HL-60/S4 treated with retinoic acid at 250 ng/mL for 4 days and 3 days (cell line): Measurements from ENCODE around the gene APLN.

Source experiments
- in situ Hi-C: fragments of 300-500 bp; cut with MboI; formaldehyde crosslinking; loops from 2 replicates; pipeline ENCODE4 v1.7.0; 2022; ENCODE audit warnings: low sequenced_read_pairs

The APLN gene, protein sequence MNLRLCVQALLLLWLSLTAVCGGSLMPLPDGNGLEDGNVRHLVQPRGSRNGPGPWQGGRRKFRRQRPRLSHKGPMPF

DNA sequence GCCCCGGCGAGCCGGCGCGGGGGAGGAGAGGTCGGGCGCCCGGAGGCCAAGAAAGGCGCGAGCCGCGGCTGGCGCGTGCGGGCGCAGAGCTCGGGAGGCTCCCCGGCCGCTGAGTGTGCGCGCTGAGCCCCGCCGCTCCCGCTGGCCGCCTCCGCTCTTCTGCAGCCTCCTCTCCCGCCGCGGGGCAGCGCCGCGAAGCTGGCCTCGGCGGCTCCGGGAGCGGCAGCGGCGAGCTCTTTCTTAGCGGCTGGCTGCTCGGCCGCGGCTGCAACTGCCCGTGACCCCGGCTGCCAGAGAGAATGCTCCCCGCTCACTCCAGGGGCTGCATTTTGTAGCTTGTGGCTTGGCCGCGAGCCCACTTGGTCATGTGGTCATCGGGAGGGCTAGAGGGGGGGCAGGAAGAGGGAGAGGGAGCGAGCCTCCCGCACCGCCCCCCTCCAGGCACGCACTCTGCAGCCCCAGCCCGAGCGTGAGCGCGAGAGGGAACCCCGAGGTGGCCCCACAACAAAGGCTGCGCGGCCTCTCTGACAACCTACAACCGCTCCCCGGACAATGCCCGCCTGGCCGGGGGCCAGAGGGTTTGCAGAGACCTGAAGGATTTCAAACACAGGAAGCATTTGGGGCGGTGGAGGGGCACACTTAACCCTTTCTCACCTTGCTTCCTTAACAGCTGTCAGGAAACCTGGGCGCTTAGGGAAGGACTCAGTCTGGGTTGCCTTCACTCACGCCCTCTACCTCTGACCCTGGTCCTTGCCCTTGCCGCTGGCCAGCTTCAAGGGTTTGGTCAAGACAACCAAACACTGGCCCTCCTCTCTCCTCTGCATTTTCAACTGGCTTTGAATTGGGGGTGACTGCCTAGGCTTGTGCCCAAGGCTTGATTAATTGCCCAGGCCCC is at the start of gene APLN:
Gene APLN, minus strand, starts transcription at position 305 of the 895 bp plus-strand sequence. CDS start 326 bp downstream, outside the sequence.
- in situ Hi-C loops, result no loop called here

DNA sequence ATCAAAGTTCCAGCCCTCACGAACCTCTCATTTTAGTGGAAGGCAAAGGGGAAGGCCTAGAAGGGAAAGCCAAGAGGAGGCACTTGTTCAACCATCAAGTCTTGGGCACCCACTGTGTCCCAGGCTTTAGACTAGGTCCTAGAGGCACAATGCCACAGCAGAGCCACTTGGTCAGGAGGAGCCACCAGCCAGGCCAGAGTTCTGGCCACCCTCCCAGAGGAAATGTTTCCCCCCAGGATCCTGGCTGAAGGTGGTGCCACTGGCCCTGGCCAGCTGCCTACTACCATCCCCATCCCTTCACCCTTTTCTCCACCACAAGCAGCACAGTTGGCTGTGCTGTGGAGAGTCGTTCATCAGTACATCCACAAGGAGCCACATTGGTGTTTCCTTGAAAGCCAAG is 49.7 kb upstream of the APLN start:
- in situ Hi-C loops, result no loop called here

DNA sequence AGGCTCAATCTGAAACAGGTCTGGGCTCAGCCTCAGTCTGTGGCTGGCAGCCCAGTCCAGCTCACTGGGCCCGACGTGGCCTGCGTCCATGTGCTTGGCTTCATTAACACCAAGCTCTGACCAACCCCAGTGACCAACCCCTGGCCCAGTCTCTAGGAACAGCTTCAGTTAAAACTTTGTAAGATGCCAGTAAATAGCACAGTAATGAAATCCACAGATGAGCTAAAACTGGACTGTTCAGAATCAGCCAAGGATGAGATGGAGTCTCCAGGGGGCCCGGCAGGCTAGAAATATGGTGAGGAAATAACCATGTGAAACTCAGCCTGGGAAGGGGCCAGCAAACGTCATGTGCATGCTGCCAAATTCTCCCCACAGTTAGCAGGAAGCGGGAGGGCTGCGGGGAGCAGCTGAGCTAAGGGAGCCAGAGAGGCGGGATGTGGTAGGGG is 46.9 kb upstream of the APLN start:
- in situ Hi-C loops, result no loop called here

DNA sequence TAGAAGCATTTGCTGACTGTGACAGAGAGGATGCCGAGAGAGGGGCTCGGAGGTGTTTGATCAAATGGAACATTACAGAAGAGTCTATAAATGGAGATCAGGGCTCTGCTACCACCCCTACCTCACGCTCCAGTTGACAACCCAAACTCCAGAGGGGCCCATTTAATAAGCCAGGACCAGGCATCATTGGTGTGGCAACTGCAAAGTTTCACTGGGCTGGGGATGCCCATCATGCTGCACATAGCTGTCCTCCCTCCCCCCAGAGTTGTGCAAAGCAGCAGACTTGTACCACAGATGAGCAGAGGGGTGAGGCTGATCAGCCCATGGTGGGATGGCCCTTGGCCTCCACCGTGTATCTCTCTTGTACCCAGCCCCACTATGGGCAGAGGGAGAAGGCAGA is 45.8 kb upstream of the APLN start:
- in situ Hi-C loops, result no loop called here

DNA sequence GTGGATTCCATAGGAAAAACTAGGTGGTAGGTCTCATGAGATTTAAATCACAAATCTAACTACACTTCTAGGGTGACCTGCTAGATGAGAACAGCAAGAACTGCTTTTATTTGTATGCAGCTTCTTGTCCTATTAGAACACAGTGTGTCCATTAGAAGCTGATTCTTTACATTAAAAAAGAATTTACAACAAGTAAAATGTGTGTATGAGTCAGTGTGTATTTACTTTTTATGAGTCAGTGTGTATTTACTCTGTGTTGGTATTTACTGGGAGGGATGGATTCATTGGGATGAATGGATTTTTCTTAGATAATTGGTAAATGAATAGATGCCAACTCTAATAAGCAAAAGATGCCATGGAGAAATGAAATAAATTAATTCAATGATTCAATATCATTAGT is 43.4 kb upstream of the APLN start:
- in situ Hi-C loops, result no loop called here

DNA sequence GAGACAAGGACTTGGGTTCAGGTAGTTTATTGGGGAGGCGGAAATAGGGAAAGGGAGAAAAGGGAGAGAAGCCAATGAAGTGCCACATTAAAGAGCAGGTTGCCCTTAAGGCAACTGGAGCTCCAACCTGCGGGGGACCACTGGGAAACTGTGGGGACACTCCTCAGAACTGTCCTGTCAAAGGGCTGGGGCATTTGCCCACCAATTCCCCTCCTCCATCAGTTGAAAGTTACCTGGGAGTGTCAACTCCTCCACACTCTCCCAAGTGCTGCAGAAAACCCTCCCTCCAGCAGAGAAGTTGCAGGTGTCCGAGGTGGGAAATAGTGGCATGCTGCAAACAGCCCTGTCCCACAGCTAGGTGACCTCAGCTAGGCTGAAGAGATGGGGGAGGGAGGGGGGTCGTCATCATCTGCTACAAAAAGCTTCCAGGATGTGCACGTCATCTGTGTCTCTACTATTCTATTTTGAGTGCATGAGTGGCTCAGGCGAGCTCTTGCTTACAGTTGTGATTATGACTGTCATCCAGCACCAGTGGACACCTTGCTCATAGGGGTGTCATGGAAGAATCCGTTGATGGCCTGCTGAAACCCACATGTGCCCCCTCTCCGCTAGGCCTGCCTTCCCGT is 42.6 kb upstream of the APLN start:
- in situ Hi-C loops, result no loop called here

DNA sequence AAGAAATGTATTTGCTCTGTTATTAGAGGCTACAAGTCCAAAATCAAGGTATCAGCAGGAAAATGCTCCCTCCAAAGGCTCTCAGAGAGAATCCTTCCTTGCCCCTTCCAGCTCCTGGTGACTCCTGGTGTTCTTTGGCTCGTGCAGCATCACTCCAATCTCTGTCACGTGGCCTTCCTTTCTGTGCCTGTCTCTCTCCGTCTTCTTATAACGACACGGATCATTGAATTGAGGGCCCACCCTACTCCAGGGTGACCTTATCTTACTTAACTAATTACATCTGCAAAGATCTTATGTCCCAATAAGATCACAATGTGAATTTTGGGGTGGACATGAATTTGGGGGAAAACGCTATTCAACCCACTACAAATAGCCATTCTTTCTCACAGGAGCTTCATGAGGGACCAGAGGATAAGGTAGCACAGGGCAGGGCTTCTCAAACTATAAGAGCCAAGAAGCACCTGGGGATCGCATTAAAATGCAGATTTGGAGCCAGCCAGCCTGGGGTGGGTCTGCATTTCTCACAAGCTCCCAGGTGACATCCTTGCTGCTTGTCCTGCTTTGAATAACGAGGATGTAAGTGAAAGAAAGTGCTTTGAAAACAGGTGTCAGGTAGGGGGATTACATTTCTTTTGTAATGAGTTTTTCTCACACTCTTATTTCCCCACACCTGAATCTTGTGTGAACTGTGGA is 41.9 kb upstream of the APLN start:
- in situ Hi-C loops, result no loop called here

DNA sequence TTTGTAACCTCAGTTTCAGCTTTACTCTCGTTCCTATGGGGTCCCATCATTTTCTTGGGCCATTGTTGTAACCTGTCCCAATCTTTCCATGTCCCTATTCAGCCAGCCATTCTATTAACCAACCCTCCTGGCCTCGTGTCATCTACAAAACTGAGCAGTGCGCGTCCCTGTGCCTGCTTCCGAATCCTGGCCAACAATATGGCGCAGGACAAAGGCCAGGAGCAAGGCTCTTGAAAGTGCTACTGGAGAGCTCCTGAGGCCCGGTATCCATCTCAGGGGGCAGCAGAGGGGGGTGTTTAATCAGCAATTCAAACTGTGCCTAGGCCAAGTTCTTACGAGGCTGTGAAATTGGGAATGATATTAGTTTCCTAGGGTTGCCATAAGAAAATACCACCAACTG is 41.2 kb upstream of the APLN start:
- in situ Hi-C loops, result no loop called here

DNA sequence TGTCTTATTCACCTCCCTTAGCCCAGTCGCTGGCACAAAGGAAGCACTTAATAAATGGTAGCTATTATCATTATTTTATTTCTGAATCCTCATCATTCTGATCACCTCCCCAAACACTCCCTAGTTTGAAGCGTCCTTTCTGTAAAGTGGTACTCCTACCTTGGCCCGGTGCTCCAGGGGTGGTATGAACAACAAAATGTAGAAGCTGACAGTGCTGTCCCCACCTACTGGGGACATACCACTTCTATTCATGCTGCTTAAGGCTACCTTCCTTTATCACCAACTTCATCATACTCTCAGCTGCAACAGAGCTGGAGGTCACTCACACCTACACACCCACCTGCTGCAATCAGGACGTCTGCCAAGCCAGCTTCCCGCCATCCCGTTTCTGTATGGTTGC is 40.8 kb upstream of the APLN start:
- in situ Hi-C loops, result no loop called here

DNA sequence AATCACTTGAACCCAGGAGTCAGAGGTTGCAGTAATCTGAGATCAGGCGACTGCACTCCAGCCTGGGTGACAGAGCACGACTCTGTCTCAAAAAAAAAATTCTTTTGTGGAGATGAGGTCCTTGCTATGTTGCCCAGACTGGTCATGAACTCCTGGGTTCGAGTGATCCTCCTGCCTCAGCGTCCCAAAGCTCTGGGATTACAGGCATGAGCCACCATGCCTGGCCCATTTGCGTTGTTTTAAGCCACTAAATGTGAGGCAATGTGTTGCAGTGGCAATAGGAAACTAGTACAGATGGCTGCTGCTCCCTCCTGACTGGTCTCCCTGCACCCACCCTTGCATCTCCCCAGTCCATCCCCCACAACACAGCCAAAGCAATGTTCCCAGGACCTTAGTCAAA is 40.0 kb upstream of the APLN start:
- in situ Hi-C loops, result no loop called here

DNA sequence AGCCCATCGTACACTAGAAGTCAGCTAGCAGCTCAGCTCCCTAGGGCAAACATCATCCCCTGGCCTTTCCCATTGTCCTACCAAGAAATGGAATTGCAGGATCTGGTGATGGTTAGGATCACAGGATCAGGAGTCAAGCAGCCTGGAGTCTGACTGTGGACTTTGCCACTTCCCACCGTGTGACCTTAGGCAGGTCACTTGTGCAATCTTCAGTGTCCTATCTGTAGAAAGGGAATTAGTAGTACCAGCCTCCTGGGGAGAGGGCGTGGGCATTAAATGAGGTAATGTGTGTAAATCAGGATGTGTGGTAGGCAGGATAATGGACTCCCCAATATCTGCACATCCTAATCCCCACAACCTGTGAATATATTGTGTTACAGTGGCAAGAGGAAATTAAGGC is 38.6 kb upstream of the APLN start:
- in situ Hi-C loops, result no loop called here

DNA sequence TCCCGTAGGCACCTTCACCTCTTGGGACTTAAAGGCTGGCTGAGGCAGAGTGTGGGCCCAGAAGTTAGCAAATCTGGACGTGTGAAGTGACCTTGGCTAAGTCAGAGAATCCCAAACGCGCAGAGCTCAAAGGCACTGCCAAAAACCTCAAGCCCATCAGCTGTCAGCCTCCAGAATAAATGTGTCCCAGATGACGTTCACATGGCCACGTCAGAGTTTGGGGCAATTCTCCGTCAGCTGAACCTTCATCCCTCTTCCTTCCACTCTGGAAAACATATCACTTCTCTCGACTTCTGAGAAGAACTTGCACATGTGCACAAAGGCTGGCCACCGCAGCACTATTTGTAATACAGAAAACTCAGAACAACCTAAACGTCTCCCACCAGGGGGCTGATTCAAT is 35.7 kb upstream of the APLN start:
- in situ Hi-C loops, result no loop called here

DNA sequence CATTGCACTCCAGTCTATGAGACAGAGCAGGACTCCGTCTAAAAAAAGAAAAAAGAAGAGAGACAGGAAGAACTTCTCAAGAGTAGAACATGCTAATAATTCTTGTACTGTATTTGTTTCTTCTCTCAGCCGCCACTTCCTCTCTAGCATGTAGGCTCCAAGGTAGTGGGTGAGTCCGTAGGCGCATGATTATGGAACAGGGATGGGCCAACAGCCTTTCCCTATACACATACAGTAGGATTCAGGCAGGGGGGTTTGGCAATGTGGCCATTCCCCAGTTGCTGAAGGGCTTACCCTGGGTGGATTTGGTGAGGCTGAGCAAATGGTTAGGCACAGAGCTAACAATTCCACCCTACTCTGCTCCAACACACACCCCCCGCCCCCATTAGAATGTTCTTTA is 35.0 kb upstream of the APLN start:
- in situ Hi-C loops, result no loop called here

DNA sequence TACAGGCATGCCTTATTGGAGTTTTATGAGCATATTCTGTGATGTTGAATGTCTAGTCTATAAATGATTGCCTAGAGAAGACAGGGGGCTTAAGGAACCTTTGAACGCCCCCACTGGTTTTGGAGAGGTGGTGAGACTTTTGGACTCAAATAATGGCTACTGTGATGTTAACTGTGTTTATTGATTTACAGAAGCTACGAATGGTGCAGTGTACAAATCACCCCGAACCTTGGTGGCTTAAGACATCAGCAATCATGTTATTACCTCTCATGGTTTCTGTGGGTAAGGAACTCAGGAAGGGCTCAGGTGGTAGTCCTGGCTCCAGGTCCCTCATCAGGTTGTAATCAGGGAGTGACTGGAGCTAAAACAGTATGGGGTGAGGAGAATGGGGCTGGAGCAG is 33.3 kb upstream of the APLN start:
- in situ Hi-C loops, result no loop called here

DNA sequence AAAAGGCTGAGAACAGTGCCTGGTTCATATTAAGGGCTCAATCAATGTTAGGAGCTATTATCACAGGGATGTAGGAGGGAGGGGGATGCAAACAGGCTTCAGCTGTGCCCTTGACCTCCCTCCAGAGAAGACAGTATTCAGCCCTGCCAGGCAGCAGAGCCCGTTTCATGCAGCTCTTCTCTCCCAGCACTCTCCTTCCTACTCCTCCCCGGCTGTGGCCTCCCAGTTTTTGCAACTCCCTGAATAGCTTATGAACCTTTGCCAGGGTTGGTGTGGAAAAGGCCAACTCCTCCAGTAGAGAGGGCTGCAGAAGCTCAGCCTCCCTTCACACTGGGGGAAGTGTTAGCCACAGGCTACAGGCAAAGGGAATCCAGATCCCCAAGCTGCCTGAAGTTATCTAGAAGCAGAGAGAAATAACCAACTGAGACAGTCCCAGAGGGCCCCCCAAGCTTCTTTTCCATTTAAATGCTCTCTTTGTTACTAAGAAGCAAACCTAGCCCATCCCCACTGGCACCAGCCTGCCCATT is 31.7 kb upstream of the APLN start:
- in situ Hi-C loops, result no loop called here

DNA sequence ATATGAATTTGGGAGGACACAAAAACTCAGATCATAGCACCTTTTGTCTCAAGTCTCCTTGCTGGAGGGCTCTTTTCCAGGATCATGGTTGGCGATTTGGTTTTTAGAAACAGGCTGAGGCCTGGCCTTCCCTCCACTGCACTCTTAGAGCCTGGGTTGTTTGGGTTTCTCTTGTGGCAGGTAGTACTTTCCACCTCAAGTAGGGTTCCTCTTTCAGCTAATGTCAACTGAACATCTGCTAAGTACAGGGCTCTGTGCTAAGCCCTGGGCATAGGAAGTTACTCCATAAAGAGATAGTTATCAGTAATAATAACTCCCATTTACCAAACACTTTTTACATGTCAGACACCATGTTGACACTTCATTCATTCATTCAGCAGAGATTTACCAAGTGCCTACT is 28.2 kb upstream of the APLN start:
- in situ Hi-C loops, result no loop called here

DNA sequence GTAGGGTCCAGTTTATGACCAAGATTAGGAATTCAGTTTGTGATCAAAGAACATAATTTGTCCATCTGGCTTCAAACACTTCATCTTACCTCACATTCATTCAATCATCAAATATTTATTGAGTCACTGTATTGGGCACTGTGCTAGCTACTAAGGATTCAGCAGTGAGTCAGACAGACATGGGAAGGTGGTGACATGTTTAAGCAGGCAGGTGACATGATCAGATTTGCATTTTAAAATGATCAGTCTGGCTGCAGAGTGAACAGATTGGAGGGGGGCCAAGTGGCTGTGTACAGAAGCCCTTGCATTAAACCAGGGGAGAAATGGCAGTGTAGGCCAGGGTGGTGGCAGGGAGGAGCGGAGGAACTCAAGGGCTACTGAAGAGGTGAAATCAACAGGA is 25.1 kb upstream of the APLN start:
- in situ Hi-C loops, result no loop called here

DNA sequence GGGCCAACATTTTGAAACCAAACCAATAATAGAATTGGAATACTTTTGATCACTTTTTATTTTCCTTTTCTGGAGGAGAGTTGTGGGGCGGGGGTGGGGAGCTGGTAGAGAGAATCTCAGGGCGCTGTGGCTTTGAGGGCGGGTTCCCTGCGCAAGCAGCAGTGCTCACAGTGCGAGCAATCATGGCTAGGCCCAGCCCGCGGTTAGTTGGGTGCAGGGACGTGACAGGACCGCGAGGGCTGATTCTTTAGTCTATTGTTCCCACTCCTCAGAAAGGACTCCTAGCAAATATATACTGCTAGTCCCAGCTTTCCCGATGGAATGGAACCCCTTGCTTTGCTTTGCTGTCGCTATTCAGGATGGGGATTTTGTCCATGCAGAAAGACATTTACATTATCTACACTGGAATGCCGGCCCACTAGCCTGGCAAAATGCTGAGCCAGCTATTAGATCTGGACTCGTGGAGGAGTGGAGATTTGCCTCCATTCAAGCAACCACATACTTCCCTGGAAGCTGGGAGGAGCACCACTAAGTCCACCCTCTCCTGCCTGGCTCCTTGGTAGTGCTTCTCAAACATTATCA is 23.9 kb upstream of the APLN start:
- in situ Hi-C loops, result no loop called here

DNA sequence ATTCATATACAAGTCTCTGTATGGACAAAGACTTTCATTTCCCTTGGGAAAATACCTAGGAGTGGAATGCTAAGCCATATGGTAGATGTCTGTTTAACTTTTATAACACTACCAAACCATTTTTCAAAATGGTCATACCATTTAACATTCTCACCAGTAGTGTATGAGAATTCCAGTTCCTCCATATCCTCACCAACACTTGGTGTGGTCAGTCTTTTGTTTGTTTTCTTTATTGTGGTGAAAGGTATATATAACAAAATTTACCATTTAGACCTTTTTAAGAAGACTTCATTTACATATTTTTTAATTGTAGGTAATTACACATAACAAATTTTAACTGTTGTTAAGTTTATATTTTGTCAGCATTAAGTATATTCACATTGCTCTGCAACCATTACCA is 12.7 kb upstream of the APLN start:
- in situ Hi-C loops, result no loop called here

DNA sequence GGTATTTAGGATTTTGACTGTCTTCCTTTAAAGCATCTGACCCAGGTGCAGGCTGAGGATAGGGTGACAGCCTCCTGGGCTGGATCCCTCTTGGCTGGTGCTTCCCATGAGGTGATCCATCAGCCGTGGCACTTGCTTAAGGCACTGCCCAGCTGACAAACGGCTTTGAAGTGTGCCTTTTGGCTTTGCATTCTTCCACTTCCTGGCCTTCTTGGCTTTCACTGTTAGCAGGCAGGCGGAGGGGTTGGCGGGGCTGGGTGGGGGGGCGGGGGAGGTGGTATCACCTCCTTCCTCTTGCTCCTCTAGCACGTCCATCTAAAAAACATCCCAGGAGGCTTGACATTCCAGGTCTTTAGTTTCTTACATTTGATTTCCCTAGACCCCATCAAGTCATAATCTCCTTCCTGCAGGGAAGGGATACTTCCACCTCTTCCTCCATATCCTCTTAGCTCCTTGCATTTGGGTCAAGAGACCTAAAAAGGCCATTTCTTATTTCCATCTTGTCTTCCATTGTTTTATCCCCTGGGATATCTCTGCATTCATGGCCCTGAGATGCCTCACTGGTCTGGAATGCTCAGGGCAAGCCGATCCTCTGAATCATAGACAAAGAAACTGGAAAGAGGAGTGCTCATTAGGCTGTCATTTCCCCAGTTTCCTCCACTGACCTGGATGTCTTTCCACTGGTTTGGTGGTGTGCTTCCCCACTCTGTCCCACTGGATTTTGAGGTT is 11.3 kb upstream of the APLN start:
- in situ Hi-C loops, result no loop called here
